IPS DF 6.9 (cell line): Measurements from ENCODE around the gene THOP1.

Experiments
- DNase-seq: peaks from one replicate; pipeline ENCODE4 v3.0.0-alpha.2; 2013; ENCODE audit warnings: low read depth, low spot score
- H3K27ac ChIP-seq: one replicate; pipeline ENCODE4 v1.5.1; 2013; ENCODE audit warnings: low read length, control low read depth
- H3K27me3 ChIP-seq: 2 replicates; pipeline ENCODE4 v1.6.1; 2013; ENCODE audit warnings: mild to moderate bottlenecking, low read length; ENCODE audit not compliant: control insufficient read depth, insufficient read depth
- H3K36me3 ChIP-seq: 2 replicates; pipeline ENCODE4 v1.6.1; 2013; ENCODE audit warnings: low read length; ENCODE audit not compliant: control insufficient read depth, insufficient read depth
- H3K4me1 ChIP-seq: 2 replicates; pipeline ENCODE4 v1.6.1; 2013; ENCODE audit warnings: low read length; ENCODE audit not compliant: control insufficient read depth, insufficient read depth
- H3K4me3 ChIP-seq: 2 replicates; pipeline ENCODE4 v1.5.1; 2013; ENCODE audit warnings: mild to moderate bottlenecking, low read length
- H3K9me3 ChIP-seq: 2 replicates; pipeline ENCODE4 v1.6.1; 2013; ENCODE audit warnings: low read length, inconsistent platforms; ENCODE audit not compliant: control insufficient read depth, insufficient read depth
- WGBS: extraction: QIAGEN DNeasy Blood & Tissue Kit; methylation state at CpG from one replicate; pipeline ENCODE4 v1.1.7; 2013; ENCODE audit warnings: mixed read lengths, missing lambda C conversion rate; ENCODE audit not compliant: insufficient read length, insufficient coverage; 5-methylcytosine and 5-hydroxymethylcytosine counted together

THOP1 gene

DNA sequence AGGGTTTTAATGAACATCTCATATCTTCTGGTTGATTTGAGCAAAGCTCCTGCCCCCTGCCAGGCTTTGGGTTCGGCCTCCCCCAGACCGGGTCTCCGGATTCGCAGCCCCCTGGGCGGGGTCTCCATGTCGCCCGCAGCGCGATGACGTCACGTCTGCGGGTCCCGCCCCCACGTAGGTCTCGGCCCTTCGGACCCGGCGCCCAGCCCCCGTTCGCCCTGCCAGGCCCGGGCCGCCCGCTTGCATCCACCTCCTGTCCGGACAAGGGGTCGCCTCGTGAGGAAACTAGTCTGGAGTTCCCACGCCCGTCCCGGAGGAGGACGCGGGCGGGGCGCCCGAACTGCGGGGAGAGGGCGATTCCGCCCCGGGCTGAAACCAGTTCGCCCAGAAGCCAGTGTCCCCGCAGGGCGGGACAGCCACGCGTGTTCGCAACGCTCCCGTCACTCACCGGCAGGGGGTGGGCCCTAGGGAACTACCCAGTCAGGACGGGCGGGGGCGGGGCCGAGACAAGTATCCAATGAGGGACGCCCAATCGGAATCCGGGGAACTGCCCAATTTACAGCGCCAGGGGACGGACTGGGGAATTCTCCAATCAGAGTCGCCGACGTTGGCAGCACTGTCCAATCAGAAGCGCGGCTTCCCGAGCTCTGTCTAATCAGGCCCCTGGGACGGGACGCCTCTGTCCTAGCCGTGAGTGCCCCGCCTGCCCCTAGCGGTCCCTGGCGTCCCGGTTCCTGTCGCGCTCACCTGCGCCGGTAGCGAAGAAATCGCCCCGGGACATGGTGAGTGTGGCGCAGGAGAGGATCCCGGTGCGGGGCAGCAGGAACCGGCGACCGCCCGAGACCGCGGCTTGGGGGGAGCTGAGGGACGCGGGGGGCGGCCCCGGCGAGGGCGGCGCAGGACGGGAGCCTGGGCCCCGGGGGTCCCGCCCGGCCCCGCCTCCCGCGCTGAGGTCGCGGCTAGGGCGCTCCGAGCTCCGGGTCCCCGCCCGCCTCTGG lies 55.8 kb downstream of the THOP1 start, which contains the start of gene ZNF555:
ZNF555 (plus strand) TSS at position 682 of the 998 bp plus-strand sequence; CDS start at position 780, 98 bp downstream.
- no peak within 1 kb of the TSS for H3K27ac ChIP-seq
- H3K4me3 ChIP-seq = peak within 1 kb of the TSS; percentile 82
- no CpG with 5 or more reads among the region's 106 CpGs for WGBS
- peak; percentile 97 for DNase-seq
- H3K36me3 ChIP-seq = no peaks in the 10 kb centered on the region; the same call in 1 of the 2 replicates
- no peaks in the 10 kb centered on the region for H3K27me3 ChIP-seq
- peaks cover 1% of the 10 kb centered on the region; the same call in 1 of the 2 replicates for H3K9me3 ChIP-seq
- no peaks in the 10 kb centered on the region for H3K4me1 ChIP-seq

DNA sequence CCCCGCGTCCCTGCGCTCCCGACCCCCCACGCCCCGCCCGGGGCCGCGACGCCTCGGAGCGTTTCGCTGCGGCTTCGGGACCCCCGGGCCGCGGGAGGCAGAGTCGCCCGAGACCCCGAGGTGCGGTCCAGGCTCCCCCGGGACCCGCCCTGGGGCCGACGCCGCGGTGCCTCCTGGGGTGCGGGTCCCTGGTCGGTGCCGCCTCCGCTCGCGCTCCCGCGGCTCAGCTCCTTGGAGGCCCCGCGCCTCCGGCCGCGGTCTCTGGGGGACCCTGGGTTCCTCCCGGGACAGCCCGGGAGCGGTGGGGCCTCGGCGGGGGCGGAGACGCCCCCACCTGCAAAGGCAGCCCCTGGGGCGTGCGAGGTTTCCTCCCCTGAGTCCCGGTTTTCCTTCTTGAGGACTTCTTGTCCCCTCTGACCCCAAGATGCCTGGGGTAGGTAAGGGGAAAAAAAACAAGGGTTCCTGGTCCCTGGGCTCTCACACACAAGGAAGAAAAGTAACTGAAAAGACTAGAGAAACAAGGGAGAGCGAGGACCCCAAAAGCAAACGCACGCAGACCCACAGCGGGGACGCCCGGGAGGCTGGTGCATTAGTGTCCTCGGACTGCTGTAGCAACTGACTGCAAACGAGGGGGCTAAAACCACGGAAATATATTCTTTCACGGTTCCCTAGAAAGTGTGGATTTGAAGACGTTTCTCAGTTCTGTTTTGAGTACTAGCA lies 56.7 kb downstream of the THOP1 start:
- H3K27ac ChIP-seq = no peak overlapping the region
- WGBS = no CpG with 5 or more reads among the region's 62 CpGs

DNA sequence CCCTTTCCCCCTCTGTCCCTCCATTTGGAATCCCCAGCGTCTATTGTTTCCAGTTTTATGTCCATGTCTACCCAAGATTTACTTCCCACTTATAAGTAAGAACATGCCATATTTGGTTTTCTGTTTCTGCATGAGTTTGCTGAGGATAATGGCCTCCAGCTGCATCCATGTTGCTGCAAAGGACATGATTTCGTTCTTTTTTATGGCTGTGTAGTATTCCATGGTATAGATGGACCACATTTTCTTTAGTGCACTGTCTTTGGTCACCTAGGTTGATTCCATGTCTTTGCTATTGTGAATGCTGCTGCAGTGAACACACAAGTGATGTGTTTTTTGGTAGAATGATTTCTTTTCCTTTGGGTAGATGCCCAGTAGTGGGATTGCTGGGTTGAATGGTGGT lies 59.8 kb downstream of the THOP1 start:
- H3K4me3 ChIP-seq = no peak overlapping the region
- no CpG with 5 or more reads among the region's 2 CpGs for WGBS
- DNase-seq = no peak
- H3K9me3 ChIP-seq = peaks cover 4% of the 10 kb centered on the region; the same call in 1 of the 2 replicates
- H3K27me3 ChIP-seq = no peaks in the 10 kb centered on the region
- no peak overlapping the region for H3K27ac ChIP-seq
- no peaks in the 10 kb centered on the region for H3K4me1 ChIP-seq
- no peaks in the 10 kb centered on the region for H3K36me3 ChIP-seq

More for the DNA sequence above, 56.7 kb downstream of the THOP1 start:
- Histone ChIP-seq H3K4me3 (peak overlapping the region; percentile 75; the same call in 1 of the 2 replicates), H3K4me1 (no peaks in the 10 kb centered on the region), H3K36me3 (no peaks in the 10 kb centered on the region), H3K27me3 (no peaks in the 10 kb centered on the region), H3K9me3 (no peaks in the 10 kb centered on the region)
- no peak for DNase-seq

GRCh38 chr19:2846180-2846894 lies 61.0 kb downstream of the THOP1 start:
- no peaks in the 10 kb centered on the region for H3K4me1 ChIP-seq

DNA sequence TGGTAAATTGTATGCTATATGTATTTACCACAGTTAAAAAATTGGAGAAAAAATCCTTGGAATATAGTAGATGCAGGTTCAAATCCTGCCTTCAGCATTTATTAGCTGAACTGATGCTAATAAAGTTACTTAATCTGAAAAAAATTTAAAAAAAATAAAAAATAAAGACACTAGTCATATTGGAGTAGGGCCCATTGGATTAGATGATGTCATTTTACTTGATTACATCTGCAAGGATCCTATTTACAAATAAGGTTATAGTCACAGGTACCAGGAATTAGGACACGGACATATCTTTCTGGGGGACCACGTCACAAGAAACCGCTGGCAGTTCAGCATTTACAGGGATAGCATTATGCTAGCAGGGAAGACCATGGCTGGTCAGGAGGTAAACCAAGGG lies 62.2 kb downstream of the THOP1 start:
- peaks cover 9% of the 10 kb centered on the region for H3K9me3 ChIP-seq
- DNase-seq = no peak
- no CpG with 5 or more reads among the region's 3 CpGs for whole genome bisulfite sequencing
- H3K27ac ChIP-seq = no peak overlapping the region
- no peaks in the 10 kb centered on the region for H3K27me3 ChIP-seq
- no peaks in the 10 kb centered on the region for H3K4me1 ChIP-seq
- H3K36me3 ChIP-seq = peaks cover 9% of the 10 kb centered on the region; the same call in 1 of the 2 replicates
- H3K4me3 ChIP-seq = no peak overlapping the region

More at GRCh38 chr19:2846180-2846894, 61.0 kb downstream of the THOP1 start:
- H3K4me3 ChIP-seq = no peak overlapping the region
- no CpG with 5 or more reads among the region's 13 CpGs for WGBS
- peaks cover 4% of the 10 kb centered on the region for H3K9me3 ChIP-seq
- DNase-seq = no peak
- H3K27me3 ChIP-seq = no peaks in the 10 kb centered on the region
- no peaks in the 10 kb centered on the region; the same call in 1 of the 2 replicates for H3K36me3 ChIP-seq
- no peak overlapping the region for H3K27ac ChIP-seq

DNA sequence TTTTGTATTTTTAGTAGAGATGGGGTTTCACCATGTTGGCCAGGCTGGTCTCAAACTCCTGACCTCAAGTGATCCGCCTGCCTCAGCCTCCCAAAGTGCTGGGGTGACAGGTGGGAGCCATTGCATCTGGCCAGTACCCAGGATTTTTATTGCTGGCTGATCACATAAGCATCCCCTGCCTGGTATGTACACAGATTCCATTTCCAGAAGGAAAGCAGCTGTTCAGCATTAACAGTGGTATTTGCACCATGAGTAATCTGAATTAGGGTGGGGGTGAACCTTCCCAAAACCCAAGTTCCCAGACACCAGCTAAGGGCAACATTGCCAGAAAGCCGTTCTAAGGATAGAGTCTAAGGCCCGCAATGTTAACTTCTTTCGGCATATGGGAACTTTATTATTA lies 63.3 kb downstream of the THOP1 start:
- H3K27me3 ChIP-seq = no peaks in the 10 kb centered on the region
- no peak for DNase-seq
- H3K9me3 ChIP-seq = peaks cover 20% of the 10 kb centered on the region
- H3K27ac ChIP-seq = no peak overlapping the region
- no peaks in the 10 kb centered on the region for H3K4me1 ChIP-seq
- H3K36me3 ChIP-seq = peaks cover 20% of the 10 kb centered on the region; the same call in 1 of the 2 replicates
- no CpG with 5 or more reads among the region's 4 CpGs for WGBS
- H3K4me3 ChIP-seq = no peak overlapping the region

DNA sequence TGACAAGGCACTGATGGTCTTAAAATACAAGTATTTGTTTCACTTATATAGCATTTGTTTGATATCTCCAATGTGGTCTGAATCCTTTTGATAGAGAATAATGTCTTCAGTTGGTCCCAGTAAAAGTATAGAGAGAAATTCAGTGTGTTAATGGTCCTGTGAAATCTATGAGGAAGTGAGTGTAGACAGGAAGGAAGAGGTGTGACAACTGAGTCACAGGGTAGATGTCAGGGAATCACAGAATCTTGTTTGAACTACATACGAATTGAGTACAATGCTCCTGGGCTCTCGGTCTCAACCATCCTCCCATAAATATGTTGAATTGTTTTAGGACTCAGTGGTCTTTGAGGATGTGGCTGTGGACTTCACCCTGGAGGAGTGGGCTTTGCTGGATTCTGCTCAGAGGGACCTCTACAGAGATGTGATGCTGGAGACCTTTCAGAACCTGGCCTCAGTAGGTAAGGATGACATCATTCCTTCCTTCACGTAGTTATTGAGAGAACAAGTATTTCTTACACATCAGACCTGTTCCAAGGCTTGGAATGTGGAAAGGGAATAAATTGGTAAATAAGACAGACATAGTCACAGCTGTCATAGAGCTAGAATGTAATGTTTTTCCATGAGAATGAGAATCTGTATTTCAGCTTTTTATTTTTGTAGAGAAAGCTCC lies 65.1 kb downstream of the THOP1 start:
- DNase-seq = no peak

GRCh38 chr19:2852598-2852997 lies 67.3 kb downstream of the THOP1 start:
- H3K36me3 ChIP-seq = peaks cover 20% of the 10 kb centered on the region; the same call in 1 of the 2 replicates
- H3K27me3 ChIP-seq = no peaks in the 10 kb centered on the region
- no peak overlapping the region for H3K4me3 ChIP-seq
- H3K27ac ChIP-seq = no peak overlapping the region
- DNase-seq = no peak
- H3K4me1 ChIP-seq = no peaks in the 10 kb centered on the region
- WGBS = no CpG with 5 or more reads among the region's 10 CpGs
- H3K9me3 ChIP-seq = peaks cover 25% of the 10 kb centered on the region

More for the DNA sequence above, 65.1 kb downstream of the THOP1 start:
- Histone ChIP-seq H3K27me3 (no peaks in the 10 kb centered on the region), H3K27ac (no peak overlapping the region), H3K9me3 (peaks cover 25% of the 10 kb centered on the region), H3K4me3 (no peak overlapping the region), H3K4me1 (no peaks in the 10 kb centered on the region), H3K36me3 (peaks cover 20% of the 10 kb centered on the region; the same call in 1 of the 2 replicates)
- no CpG with 5 or more reads among the region's 3 CpGs for WGBS

GRCh38 chr19:2853015-2853606 lies 67.8 kb downstream of the THOP1 start:
- no peak for DNase-seq
- H3K4me3 ChIP-seq = no peak overlapping the region
- no peaks in the 10 kb centered on the region for H3K4me1 ChIP-seq
- no peak overlapping the region for H3K27ac ChIP-seq
- H3K9me3 ChIP-seq = peaks cover 25% of the 10 kb centered on the region
- WGBS = no CpG with 5 or more reads among the region's 11 CpGs
- H3K36me3 ChIP-seq = peaks cover 20% of the 10 kb centered on the region; the same call in 1 of the 2 replicates
- H3K27me3 ChIP-seq = no peaks in the 10 kb centered on the region
